Measurements from ENCODE around the gene GLYATL3. TPM values are rescaled to one million over a fixed set of nuclear protein-coding genes. Genes with fewer than 3 reads are reported as not detected.

GLYATL3 gene
- total RNA-seq, 1 experiment from 2014 or later = not detected

DNA sequence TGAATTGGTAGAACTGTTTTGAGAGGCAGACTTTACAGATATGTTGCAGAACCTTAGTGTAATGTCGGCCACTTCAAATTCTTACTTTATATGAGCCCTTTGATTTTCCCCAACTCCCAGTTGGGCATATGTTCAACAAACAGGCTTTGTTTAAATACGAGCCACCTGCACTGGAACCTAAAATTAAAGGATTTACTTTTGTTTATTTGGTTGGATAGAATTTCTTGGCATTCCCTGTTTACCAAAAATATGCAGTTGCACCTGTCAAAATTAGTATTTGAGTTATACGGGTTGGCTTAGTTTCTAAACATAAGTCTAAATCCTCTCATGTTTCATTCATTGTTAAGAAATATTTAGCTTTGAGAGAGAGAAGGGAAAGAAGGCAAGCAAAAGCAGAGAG lies 2.4 kb upstream of the GLYATL3 start:
- DNase-seq (ENCODE audit: low read depth, low spot score) = no peak
- no peaks in the 10 kb centered on the region for H3K27me3 ChIP-seq (ENCODE audit: control insufficient read depth, insufficient read depth, low read length)
- H3K27ac ChIP-seq (ENCODE audit: low read length) = no peak overlapping the region
- CTCF ChIA-PET = no interaction called here
- POLR2A ChIA-PET = no interaction called here
- H3K36me3 ChIP-seq (ENCODE audit: control insufficient read depth, insufficient read depth, low read length) = no peaks in the 10 kb centered on the region
- H3K9me3 ChIP-seq (ENCODE audit: control insufficient read depth, insufficient read depth, low read depth, low read length) = no peaks in the 10 kb centered on the region
- no peak overlapping the region for H3K4me3 ChIP-seq (ENCODE audit: low read depth in 2 of 2, low read length in 2 of 2)
- no TSS peak for BruUV-seq (replicated peaks)
- in situ Hi-C loops (cut with HindIII; ENCODE audit: low pct_unique_long_range_greater_than_20kb, low sequenced_read_pairs) = no loop called here
- ATAC-seq = no peak
- intact Hi-C loops (cut with micrococcal nuclease; ENCODE audit: unreplicated experiment) = no loop called here
- TF ChIP-seq POLR2AphosphoS5 (IDR thresholded peaks at IDR 0.05; ENCODE audit: low read depth, low read length) = no peak
- no peak for TF ChIP-seq TCF7L2 (IDR thresholded peaks at IDR 0.05; ENCODE audit: low read depth, low read length)
- no peak for TF ChIP-seq CTCF (IDR thresholded peaks at IDR 0.05)
- TF ChIP-seq, protein P1, sequence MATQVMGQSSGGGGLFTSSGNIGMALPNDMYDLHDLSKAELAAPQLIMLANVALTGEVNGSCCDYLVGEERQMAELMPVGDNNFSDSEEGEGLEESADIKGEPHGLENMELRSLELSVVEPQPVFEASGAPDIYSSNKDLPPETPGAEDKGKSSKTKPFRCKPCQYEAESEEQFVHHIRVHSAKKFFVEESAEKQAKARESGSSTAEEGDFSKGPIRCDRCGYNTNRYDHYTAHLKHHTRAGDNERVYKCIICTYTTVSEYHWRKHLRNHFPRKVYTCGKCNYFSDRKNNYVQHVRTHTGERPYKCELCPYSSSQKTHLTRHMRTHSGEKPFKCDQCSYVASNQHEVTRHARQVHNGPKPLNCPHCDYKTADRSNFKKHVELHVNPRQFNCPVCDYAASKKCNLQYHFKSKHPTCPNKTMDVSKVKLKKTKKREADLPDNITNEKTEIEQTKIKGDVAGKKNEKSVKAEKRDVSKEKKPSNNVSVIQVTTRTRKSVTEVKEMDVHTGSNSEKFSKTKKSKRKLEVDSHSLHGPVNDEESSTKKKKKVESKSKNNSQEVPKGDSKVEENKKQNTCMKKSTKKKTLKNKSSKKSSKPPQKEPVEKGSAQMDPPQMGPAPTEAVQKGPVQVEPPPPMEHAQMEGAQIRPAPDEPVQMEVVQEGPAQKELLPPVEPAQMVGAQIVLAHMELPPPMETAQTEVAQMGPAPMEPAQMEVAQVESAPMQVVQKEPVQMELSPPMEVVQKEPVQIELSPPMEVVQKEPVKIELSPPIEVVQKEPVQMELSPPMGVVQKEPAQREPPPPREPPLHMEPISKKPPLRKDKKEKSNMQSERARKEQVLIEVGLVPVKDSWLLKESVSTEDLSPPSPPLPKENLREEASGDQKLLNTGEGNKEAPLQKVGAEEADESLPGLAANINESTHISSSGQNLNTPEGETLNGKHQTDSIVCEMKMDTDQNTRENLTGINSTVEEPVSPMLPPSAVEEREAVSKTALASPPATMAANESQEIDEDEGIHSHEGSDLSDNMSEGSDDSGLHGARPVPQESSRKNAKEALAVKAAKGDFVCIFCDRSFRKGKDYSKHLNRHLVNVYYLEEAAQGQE (IDR thresholded peaks at IDR 0.05; ENCODE audit: insufficient read depth in 1 of 2, low read depth in 2 of 2, low read length in 1 of 2) = no peak
- no peak for TF ChIP-seq SIN3A (IDR thresholded peaks at IDR 0.05; ENCODE audit: borderline replicate concordance, insufficient read depth, low read depth, low read length)
- H3K4me1 ChIP-seq (ENCODE audit: control insufficient read depth, insufficient read depth, low read length) = no peaks in the 10 kb centered on the region

- POLR2A ChIA-PET = interaction anchor here (0.7 kb wide), 1 partner anchor 47 kb away, joined by 3 read pairs; no protein-coding TSS in a partner anchor
- DNase-seq (ENCODE audit: low read depth, low spot score) (no peak), ATAC-seq (no peak)
- Histone ChIP-seq H3K27me3 (ENCODE audit: control insufficient read depth, insufficient read depth, low read length) (no peaks in the 10 kb centered on the region), H3K9me3 (ENCODE audit: control insufficient read depth, insufficient read depth, low read depth, low read length) (no peaks in the 10 kb centered on the region), H3K27ac (ENCODE audit: low read length) (no peak overlapping the region), H3K4me1 (ENCODE audit: control insufficient read depth, insufficient read depth, low read length) (no peaks in the 10 kb centered on the region), H3K36me3 (ENCODE audit: control insufficient read depth, insufficient read depth, low read length) (no peaks in the 10 kb centered on the region), H3K4me3 (ENCODE audit: low read depth in 2 of 2, low read length in 2 of 2) (no peak overlapping the region)
- no TSS peak for BruUV-seq (replicated peaks)
- intact Hi-C loops (cut with micrococcal nuclease; ENCODE audit: unreplicated experiment) (no loop called here), in situ Hi-C loops (cut with HindIII; ENCODE audit: low pct_unique_long_range_greater_than_20kb, low sequenced_read_pairs) (no loop called here)
- TF ChIP-seq SIN3A (IDR thresholded peaks at IDR 0.05; ENCODE audit: borderline replicate concordance, insufficient read depth, low read depth, low read length) (no peak), POLR2AphosphoS5 (IDR thresholded peaks at IDR 0.05; ENCODE audit: low read depth, low read length) (no peak), TCF7L2 (IDR thresholded peaks at IDR 0.05; ENCODE audit: low read depth, low read length) (no peak), CTCF (IDR thresholded peaks at IDR 0.05) (no peak)
- TF ChIP-seq, protein P1 (IDR thresholded peaks at IDR 0.05; ENCODE audit: insufficient read depth in 1 of 2, low read depth in 2 of 2, low read length in 1 of 2) = no peak
- CTCF ChIA-PET = no interaction called here
Observed at GRCh38 chr6:49499126-49499525, 597 bp upstream of the GLYATL3 start.

Data from Panc1 (cell line).